NCI-H446 treated with DMSO at 0.1 percent for 48 hours (cell line): ENCODE data around the gene IL36G.

ENCODE experiments used
- DNase-seq: peaks from one replicate; lab custom pipeline; 2025; lab: John Stamatoyannopoulos, UW

IL36G gene

DNA sequence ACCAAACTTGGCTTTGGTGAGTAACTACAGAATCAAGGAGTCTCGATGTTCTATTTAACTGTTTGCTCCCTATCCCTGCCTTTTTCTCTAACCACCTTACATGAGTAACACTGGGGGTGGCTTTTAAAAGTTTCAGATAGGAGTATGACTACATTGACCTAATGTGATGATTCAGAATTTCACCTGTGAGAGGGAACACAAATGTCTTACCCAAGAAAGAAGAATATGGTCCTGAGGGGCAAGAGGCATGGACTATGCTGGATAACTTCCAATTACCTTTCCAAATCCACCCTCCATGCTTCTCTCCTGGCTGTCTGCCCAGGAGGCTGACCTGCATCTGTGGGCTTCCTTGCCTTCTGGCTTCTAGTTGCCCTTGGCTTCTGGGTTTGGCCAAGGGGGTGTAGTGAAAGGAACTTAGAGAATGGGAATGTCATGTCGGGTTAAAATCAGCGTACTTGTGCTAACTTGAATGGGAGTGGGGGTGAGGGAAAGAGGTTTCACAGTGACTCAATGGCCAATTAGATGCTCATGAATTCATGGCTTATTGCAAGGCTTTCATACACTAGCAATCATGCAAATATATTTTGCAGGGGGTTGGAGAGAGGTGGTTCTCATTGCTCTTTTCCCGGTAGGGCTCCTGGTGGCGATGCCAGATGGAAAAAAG, 5.3 kb upstream of the IL36G start:
- DNase-seq, result no peak

DNA sequence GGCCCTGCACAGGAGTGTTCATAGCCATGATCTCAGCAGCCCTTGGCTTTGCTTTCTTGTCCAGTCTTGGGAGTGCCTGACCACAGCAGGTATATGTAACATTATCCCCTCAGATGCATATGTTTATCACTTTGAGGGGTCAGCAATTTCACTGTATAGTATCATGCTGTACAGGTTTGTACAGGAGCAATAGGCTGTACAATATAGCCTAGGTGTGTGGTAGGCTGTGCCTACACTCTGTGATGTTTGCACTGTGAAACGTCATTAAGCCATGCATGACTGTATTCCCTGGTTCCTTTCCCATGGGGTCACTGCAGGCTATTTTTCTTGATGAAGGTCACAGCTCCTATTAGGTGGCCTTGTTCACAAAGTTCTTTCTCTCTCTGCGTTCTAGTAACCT, 4.7 kb upstream of the IL36G start:
- no peak for DNase-seq

DNA sequence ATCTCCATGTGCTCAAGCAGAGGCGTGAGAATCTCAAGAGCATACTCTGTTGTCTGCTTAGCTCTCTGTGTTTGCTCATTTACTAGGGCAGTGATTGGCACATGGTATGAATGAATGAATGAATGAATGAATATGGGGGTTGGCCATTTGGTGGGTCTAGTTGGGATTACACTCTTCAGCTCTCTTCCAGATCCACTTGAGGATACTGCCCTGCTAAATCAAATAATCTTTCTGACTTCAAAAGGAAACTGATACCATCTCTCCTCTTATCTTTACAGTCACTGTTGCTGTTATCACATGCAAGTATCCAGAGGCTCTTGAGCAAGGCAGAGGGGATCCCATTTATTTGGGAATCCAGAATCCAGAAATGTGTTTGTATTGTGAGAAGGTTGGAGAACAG, 1.9 kb downstream of the IL36G start:
- DNase-seq, result no peak

DNA sequence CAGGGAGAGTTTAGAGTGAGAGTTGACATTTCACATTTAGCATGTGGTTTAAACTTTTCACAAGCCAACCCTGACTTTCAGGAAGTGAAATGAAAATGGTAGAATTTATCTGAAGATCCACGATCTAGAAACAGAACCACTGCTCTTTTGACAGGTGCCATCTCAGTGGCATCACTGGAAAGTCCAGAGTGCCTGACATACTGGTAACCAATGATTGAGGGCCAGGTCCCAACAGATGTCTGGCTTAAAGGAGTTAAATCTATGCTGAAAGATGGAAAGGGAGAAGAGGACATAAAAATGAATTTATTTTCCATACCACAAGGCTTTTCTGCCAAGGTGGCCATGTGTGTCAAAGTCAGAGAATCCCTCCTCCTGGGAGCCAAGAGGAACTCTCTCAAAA, 2.7 kb downstream of the IL36G start:
- no peak for DNase-seq

DNA sequence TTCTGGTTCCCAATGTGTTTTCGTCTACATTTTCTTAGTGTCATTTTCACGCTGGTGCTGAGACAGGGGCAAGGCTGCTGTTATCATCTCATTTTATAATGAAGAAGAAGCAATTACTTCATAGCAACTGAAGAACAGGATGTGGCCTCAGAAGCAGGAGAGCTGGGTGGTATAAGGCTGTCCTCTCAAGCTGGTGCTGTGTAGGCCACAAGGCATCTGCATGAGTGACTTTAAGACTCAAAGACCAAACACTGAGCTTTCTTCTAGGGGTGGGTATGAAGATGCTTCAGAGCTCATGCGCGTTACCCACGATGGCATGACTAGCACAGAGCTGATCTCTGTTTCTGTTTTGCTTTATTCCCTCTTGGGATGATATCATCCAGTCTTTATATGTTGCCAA, 7.3 kb downstream of the IL36G start:
- DNase-seq, result no peak

DNA sequence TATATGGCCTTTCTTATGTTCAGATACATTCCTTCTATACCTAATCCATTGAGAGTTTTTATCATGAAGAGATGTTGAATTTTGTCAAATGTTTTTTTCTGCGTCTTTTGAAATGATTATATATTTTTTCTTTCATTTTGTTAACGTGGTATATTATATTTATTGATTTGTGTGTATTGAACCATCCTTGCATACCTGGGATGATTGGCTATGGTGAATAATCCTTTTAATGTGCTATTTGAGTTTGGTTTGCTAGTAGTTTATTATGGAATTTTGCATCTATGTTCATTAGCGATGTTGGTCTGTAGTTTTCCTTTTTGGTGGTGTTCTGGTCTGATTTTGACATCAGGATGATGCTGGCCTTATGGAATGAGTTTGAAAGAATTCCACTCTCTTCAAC, 11.8 kb downstream of the IL36G start:
- DNase-seq, result no peak

DNA sequence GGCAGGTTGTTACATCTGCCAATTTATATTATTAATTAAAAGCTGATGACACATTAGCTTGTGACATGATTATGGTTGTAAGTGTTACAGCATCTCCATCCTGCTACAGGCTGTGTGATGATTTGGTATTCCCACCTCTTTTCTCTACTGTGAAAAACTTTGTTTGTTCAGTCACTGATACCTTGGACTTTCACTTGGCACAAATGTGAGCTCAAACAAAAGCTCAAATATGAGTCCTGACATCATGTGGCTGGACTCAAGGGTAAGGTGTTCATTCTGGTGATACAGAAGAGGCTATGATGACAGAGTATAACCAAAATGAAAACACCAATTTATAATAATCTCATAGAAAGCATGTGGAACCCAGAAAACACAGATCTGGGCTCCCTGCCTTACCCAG, 16.0 kb downstream of the IL36G start:
- no peak for DNase-seq

DNA sequence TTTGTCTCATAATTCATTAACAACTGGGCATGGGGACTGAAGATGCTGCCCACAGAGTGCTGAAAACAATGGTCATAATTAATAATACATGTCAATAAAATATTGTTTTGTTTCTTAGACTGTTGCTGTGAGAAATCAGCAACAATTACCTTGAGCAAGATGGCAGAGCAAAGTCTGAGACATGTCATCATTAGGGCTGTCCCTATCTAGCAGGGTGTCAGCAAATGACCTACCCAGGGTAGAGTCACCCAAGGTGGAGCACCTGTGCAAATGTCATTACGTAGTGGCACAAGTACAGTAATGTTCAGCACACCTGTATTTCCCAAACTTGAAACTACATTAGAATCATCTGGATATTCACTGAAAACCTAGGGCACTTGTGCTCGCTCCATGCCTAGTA, 16.8 kb downstream of the IL36G start:
- DNase-seq, result no peak

DNA sequence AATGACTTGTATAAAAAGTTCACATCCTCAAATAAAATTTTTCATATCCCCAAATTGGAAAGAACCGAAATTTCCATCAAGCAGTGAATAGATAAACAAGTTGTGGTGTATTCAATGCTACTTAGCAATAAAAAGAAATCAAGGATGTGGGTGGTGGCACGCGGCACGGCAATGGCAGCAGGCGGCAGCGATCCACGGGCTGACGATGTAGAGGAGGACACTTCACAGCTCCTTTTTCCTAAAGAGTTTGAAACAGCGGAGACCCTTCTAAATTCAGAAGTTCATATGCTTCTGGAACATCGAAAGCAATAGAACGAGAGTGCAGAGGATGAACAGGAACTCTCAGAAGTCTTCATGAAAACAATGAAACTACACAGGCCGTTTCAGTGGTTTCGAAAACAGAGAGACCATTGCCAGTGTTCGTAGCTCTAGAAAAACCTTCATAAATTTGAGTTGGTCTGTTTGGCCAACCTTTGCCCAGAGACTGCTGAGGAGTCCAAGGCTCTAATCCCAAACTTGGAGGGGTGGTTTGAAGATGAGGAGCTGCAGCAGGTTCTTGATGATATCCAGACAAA, 17.6 kb downstream of the IL36G start:
- DNase-seq, result no peak

DNA sequence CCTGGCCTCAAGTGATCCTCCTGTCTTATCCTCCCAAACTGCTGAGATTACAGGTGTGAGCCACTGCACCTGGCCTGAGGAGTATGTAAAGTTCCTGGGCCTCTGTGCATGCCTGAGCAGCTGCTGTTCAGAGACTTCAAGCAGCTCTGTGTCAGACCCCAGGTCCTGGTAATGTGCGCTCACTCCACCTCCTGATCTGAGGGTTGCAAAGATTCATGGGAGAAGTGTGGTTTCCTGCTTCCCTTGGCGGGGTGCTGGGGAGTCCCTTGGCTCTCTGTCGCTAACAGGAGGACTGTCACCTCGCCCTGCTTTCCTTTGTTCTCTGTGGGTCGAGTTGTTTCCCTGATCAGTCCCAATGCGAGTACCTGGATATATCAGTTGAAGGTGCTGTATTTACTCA, 18.8 kb downstream of the IL36G start:
- DNase-seq, result no peak

DNA sequence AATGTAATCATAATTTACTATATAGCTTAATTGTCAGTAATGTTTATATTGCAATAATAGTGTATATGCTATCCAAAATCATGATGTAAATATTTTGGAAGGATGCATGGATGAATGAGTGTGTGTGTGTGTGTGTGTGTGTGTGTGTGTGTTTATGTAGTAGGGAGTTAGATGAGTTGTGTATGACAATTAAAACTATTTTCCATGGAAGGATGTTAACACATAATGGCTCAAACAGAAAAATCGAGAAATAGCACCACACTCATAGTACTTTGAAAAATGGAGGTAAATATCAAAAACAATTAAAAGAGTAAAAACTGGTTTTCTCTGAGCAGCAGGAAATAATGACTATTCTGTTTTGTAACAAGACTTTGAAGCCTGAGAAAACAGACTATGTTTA, 19.3 kb downstream of the IL36G start:
- DNase-seq, result no peak

DNA sequence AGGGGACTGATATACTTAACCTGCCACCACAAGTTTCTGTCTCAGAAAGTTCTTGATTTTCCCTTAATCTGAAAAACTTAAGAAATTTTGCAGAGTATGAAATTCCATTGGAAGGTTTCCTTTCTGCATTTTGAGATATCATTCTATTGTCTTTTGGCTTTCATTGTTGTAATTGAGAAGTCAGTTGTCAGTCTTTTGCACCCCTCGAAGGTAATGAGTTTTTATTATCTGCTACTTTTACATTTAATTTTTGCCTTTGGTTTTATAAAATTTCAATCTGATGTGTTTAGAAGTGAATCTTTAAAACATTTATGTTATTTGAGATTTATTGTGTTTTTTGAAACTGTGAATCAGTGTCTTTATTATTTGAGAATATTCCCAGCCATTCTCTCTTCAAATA, 22.6 kb downstream of the IL36G start:
- no peak for DNase-seq

DNA sequence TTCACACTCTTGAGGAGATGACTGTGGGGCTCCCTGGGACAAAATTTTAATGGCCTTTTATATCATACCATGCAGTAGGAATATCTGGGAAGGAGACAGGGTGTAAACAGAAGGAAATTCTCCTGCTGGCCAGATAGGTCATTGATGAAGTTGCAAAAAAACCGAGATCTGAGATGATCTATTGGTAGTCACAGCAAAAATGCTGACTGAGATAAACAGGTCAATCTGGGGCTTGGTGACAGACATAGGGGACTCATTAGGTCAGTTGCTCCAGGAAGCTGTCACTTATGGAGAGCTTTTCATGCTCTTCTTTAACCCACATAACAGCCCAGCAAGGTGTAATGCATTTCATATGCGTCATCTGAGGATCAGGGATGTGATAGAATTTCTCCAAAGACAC, 24.9 kb downstream of the IL36G start:
- DNase-seq, result no peak

DNA sequence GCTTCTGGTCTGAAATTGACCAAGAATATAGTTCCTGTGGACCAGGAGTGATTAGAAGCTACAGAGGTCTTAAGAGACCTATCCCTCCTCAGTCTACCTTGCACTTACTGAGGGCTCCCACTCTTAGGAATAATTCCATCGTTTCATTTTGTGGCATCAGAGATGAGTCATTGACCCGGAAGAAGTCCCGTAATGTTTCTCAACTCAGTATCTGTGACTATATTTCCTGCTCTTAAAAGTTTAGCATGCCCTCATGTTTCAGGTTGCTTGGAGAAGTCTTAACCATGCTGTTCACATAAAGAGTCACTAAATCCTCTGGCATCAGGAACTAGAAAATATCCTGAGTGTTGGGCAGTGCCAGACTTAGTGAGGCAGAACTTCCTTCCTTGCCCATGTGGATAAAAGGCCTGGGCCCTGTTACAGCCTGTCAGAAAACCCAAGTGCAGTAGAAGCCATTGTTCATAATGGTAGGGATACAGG, 27.3 kb downstream of the IL36G start, which contains the start of gene IL36A:
Gene IL36A (plus strand): TSS at position 430 of the 480 bp plus-strand sequence. CDS start 413 bp downstream, outside the sequence.
- DNase-seq, result no peak

DNA sequence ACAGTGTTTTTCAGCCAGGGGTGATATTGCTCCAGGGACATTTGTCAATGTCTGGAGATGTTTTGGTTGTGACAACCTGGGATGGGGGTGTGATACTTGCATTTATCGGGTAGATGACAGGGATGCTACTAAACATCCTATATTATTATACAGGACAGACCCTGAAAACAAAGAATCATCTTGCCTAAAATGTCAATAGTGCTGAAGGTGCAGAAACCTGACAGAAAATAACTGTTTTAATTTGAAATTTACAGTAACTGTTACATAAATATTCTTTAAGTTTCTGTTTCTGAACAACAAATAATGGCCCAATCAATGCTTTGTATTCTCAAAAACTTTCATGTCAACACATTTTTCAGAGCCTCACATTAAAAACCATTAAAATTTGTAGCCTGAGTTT, 29.4 kb downstream of the IL36G start:
- no peak for DNase-seq

DNA sequence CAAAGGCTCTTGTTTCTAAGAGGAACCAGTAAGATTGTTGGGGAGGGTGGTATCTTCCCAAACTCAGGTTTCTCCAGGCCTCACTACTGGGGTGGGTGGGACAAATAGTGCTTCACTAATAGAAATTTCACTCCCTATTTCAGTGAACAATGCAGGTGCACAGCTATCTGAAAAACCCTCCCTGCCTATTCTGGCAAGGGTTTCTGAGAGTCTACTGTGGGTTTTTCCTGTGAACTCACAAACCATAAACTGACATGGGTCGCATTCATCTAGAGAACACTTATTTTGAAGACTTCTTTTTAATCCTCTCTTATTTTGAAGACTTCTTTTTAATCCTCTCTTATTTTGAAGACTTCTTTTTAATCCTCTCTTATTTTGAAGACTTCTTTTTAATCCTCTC, 31.8 kb downstream of the IL36G start:
- DNase-seq, result no peak

DNA sequence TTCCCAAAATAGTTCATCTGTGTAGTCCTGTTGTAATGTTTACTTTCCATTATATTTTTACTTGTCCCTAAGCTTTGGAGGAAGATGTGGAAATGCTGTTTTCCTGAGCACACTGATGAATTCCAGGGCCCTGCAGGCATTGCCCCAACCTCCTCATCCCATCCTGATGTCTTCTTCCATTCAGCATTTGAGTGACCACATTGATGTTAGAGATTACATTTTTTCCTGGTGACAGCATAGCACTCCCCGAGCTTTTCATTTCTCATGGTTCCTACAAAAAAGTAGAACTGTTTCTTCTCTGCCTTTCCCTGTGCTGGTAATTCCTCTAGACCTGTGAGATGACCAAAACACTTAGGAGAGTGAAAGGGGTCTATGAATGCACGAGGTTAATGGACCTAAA, 32.3 kb downstream of the IL36G start:
- DNase-seq, result no peak

DNA sequence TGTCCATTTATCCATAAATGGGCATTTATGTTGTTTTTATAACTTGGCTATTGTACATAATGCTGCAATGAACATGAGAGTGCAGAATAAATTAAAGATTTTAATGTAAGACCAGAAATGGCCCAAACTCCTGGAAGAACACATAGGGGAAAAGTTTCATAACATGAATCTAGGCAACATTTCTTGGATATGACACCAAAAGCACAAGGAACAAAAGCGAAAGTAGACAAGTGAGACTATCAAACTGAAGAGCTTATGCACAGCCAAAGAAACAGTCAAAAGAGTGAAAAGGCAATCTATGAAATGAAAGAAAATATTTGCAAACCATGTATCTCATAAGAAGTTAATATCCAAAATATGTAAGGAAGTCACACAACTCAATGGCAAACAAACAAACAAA, 33.3 kb downstream of the IL36G start:
- DNase-seq, result no peak

DNA sequence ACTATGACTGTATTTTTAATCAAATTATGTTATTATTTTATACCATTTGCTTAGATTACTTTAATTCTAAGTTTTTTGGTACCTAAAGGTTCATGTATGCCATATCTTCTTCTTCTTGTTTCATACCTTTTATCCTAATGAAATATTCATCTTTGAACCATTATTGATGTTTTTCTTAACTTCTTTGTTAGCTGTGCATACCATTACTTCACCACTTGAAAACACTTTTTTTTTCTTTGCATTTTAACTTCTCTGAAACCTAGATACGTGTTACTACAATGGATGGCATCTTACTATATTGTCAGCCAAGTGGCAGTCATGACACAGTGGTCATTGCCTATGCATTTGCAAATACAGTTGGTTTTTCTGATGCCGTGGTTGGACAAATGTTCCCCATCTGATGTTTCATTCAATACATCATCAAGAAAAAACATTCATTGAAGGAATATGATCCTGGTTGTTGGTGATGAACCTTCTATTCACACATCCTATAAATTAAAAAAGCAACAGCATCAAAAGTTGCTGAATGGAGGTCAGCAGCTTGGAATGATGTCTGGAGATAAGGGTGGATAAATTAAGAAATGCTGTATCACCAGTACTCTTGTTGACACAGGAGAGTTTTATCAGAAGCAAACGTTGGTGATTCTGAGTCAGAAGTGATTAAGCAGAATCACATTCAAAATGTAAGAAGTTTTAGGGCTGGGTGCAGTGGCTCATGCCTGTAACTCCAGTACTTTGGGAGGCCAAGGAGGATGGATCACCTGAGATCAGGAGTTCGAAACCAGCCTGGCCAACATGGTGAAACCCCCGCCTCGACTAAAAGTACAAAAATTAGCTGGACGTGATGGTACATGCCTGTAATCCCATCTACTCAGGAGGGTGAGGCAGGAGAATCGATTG, 34.9 kb downstream of the IL36G start:
- DNase-seq, result no peak

DNA sequence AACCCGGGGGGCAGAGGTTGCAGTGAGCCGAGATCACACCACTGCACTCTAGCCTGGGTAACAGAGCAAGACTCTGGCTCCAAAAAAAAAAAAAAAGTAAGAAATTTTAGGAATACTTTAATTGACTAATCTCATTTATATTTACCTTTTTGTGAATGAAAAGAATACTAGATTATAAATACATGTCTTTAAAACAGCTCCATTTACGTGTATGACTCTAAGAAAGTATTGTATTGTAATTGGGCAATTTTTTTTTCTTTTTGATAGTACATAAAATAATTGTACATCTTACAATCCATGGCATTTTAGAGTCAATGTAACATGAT, 35.5 kb downstream of the IL36G start:
- DNase-seq, result no peak

DNA sequence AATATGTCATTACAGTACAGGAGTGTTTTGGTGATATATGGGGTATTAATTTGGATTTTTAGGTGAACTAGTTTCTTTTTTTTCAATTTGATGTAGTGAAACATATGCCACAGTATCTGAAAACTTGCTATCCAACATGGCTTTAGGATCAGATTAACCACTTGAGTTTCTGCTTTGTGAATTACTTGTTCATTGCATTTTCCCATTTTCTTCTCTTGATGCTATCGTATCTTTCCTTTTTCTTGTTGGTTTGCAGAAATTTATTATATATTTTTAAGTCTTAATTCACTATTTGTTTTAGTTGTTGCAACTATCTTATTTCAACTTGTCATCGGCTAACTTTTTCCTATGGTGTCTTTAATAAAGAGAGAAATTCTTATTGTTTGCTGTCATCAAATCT, 36.3 kb downstream of the IL36G start:
- no peak for DNase-seq

DNA sequence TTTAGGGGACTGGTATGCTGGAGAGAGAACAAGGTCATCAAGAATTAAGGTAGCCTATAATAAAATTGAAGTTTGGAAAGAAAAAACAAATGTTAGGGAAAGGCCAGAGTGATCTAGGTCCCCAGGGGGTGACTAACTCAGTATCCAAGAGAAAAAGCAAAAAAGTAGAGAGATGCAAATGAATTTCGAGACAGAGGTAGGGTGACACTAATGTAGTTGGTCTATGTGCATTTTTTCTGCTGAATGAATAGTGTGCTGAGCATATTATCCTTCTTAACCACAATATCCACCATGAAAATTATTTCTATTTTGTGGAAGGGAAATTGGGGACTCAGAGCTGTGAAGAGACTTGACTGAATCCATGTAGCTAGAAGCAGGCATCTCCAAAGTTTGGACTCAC, 37.2 kb downstream of the IL36G start:
- DNase-seq, result no peak

DNA sequence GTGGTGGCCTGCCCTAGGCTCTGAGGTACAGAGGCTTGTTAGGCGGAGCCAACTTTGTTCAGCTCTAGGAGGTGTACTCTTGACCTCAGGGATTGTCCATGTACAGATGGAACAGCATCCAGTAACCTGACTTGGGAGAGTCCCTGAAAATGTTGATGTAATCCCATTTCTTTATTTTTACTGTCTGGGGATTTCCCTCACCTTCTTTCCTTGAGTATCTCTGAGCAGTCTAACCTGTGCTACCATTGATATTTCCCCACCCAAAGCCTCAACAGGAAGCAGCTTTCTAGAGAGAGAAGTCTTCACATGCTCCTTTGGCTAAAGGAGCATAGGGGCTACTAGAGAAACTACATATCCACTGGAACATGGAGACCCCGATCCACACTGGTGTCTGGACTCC, 37.8 kb downstream of the IL36G start:
- no peak for DNase-seq
